ENCODE measurements around the gene LRRC70. TPM values are rescaled to one million over a fixed set of nuclear protein-coding genes. Genes with fewer than 3 reads are reported as not detected.

The LRRC70 gene
- total RNA-seq, 6 donors from 2014 or later: 0.89 to 4.8 (median 3.5) TPM

DNA sequence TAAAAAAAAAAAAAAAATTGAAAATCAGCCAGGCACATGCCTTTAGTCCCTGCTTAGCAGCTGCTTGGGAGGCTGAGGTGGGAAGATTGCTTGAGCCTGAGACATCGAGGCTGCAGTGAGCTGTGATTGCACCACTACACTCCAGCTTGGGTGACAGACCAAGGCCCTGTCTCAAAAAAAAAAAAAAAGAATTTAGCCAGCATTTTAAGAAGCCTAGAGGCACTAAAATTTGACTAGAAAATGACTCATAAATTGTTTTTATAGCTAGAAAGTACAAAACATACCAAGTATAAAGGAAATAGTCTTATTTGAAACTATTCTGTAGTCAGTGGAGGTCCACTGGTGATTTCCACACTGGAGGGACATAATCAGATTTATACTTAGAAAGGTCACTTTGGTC lies 17.5 kb downstream of the LRRC70 start:
- WGBS, 2 donors: 83 to 84% methylated on average over 1 of the region's 1 CpG

DNA sequence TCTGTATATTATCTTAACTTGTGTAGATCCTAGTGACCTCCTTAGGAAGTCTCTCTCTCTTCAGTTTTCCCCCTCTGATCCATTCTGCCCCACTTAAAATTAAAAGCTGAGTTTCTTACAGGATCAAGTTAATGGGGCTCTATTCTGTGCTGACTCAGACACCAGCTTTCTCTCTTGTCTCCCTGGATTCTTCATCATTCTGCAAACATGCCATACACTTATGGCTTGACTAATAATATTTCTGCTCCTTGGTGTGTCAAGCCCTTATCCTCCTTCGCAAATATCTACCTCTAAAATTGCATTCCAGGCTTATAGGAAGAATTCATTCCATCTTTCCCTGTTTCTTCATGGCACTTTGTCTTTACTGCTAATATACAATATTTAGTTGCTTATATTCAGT lies 18.1 kb downstream of the LRRC70 start:
- peaks cover 0 to 16% (median 2%) of the 10 kb centered on the region in 4 donors for H3K36me3 ChIP-seq
- no peak overlapping the region for H3K27ac ChIP-seq
- H3K27me3 ChIP-seq: no peaks in the 10 kb centered on the region
- TF ChIP-seq POLR2AphosphoS5 (IDR thresholded peaks at IDR 0.05): no peak
- no peak for ATAC-seq (ENCODE audit: low FRiP score in 2 of 2)
- DNase-seq: no peak
- no peak overlapping the region for H3K4me3 ChIP-seq
- 88 to 93% methylated on average over 1 of the region's 1 CpG for WGBS, 2 donors
- H3K9me3 ChIP-seq: no peaks in the 10 kb centered on the region
- H3K4me1 ChIP-seq: no peaks in the 10 kb centered on the region

More for the DNA sequence above, 17.5 kb downstream of the LRRC70 start:
- no peak for DNase-seq
- Histone ChIP-seq H3K27me3 (no peaks in the 10 kb centered on the region), H3K4me1 (no peaks in the 10 kb centered on the region), H3K27ac (no peak overlapping the region), H3K4me3 (no peak overlapping the region), H3K9me3 (no peaks in the 10 kb centered on the region), H3K36me3 (peaks cover 0 to 20% (median 3%) of the 10 kb centered on the region in 4 donors)
- TF ChIP-seq EP300 (IDR thresholded peaks at IDR 0.05) (no peak), POLR2AphosphoS5 (IDR thresholded peaks at IDR 0.05) (no peak), POLR2A (IDR thresholded peaks at IDR 0.05) (no peak)
- TF ChIP-seq, protein P1, sequence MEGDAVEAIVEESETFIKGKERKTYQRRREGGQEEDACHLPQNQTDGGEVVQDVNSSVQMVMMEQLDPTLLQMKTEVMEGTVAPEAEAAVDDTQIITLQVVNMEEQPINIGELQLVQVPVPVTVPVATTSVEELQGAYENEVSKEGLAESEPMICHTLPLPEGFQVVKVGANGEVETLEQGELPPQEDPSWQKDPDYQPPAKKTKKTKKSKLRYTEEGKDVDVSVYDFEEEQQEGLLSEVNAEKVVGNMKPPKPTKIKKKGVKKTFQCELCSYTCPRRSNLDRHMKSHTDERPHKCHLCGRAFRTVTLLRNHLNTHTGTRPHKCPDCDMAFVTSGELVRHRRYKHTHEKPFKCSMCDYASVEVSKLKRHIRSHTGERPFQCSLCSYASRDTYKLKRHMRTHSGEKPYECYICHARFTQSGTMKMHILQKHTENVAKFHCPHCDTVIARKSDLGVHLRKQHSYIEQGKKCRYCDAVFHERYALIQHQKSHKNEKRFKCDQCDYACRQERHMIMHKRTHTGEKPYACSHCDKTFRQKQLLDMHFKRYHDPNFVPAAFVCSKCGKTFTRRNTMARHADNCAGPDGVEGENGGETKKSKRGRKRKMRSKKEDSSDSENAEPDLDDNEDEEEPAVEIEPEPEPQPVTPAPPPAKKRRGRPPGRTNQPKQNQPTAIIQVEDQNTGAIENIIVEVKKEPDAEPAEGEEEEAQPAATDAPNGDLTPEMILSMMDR (IDR thresholded peaks at IDR 0.05): no peak
- no peak for ATAC-seq (ENCODE audit: low FRiP score in 2 of 2)

DNA sequence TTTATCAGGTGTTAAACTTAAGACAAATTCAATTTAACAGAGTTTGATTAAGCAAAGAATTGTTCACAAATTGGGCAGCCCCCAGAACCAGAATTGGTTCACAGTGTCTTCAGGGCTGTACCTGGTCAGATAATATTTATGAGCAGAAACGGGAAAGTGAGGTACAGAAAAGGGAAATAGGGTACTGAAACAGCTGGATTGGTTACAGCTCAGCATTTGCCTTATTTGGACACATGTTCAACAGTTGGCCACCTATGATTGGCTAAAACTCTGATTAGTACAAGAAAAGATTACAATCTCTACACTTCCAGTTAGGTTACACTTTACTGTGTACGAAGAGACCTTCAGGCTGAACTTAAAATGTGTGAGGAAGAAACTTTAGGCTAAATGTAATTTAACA lies 18.7 kb downstream of the LRRC70 start:
- no peak for TF ChIP-seq EP300 (IDR thresholded peaks at IDR 0.05)
- no peak for TF ChIP-seq POLR2A (IDR thresholded peaks at IDR 0.05)
- Histone ChIP-seq H3K27ac (no peak overlapping the region), H3K4me3 (no peak overlapping the region), H3K36me3 (peaks cover 0 to 10% (median 0%) of the 10 kb centered on the region in 4 donors), H3K27me3 (no peaks in the 10 kb centered on the region), H3K4me1 (no peaks in the 10 kb centered on the region), H3K9me3 (no peaks in the 10 kb centered on the region)
- WGBS, 2 donors: 86 to 90% methylated on average over 2 of the region's 2 CpGs
- no peak for DNase-seq
- ATAC-seq (ENCODE audit: low FRiP score in 2 of 2): no peak

DNA sequence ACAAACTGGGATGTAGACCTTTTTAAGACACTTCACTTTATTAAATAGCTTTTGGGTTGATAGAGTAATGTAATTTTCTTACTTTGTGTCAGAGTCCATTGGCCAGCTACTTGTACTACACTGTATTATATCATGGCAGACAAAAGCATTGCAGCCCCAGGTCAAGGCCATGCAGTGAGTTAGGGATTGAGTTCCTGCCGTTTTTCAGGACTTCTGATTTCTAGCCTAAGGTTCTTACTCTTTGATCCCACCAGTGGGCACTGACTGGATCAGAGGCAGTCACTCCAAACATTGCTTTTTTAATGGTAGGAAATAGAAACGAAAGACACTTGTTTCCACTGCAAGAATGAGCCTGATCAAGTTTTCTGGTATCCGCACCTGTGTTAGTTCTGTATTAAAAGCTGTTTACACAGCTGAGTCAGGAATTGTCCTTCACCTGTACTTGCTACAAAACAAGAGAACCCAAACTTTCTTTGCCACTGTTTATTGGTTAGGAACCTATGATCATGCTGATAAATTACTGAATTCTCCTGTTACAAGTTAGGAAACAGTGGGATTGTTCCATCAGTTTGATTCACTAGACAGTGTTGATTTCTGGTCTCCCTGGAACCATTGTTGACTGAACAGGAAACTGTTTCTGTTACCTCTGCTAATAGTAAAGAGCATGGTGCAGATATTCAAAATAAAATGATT lies 22.1 kb downstream of the LRRC70 start:
- H3K4me1 ChIP-seq: no peaks in the 10 kb centered on the region
- H3K4me3 ChIP-seq: no peak overlapping the region
- 55 to 58% methylated on average over 3 of the region's 3 CpGs for WGBS, 2 donors
- H3K27ac ChIP-seq: no peak overlapping the region
- no peaks in the 10 kb centered on the region for H3K9me3 ChIP-seq
- DNase-seq: no peak
- no peaks in the 10 kb centered on the region for H3K27me3 ChIP-seq
- TF ChIP-seq, protein P1 (IDR thresholded peaks at IDR 0.05): no peak
- no peak for TF ChIP-seq EP300 (IDR thresholded peaks at IDR 0.05)
- TF ChIP-seq POLR2AphosphoS5 (IDR thresholded peaks at IDR 0.05): no peak
- TF ChIP-seq POLR2A (IDR thresholded peaks at IDR 0.05): no peak
- H3K36me3 ChIP-seq: no peaks in the 10 kb centered on the region
- no peak for ATAC-seq (ENCODE audit: low FRiP score in 2 of 2)

DNA sequence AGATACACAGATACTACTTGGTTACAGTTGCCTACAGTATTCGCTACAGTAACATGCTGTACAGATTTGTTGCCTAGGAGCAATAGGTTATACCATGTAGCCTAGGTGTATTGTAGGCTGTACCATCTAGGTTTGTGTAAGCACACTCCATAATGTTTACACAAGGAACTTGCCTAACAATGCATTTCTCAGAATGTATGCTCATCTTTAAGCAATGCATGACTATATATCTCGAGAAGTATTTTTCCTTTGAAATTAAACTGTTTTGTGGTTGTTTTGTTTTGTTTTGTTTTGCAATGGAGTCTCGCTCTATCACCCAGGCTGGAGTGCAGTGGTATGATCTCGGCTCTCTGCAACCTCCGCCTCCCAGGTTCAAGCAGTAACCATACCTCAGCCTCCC lies 25.3 kb downstream of the LRRC70 start:
- TF ChIP-seq EP300 (IDR thresholded peaks at IDR 0.05) (no peak), POLR2A (IDR thresholded peaks at IDR 0.05) (no peak), POLR2AphosphoS5 (IDR thresholded peaks at IDR 0.05) (no peak)
- TF ChIP-seq, protein P1 (IDR thresholded peaks at IDR 0.05): no peak

DNA sequence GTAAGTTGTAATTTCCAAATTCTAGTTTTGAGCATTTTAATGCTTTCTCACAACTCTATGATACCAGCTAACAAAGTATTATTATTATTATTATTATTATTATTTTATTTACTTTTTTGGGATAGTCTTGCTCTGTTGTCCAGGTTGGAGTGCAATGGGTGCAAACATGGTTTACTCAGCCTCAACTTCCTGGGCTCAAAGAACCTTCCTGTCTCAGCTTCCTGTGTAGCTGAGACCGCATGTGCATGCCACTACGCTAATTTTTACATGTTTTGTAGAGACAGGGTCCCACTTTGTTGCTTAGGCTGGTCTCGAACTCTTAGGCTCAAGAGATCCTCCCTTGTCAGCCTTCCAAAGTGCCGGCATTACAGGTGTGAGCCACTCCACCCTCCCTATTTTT lies 27.0 kb downstream of the LRRC70 start:
- no peak for DNase-seq
- ATAC-seq (ENCODE audit: low FRiP score in 2 of 2): no peak
- Histone ChIP-seq H3K27ac (no peak overlapping the region), H3K4me3 (no peak overlapping the region), H3K36me3 (peaks cover 0 to 4% (median 0%) of the 10 kb centered on the region in 4 donors), H3K4me1 (no peaks in the 10 kb centered on the region), H3K9me3 (no peaks in the 10 kb centered on the region), H3K27me3 (no peaks in the 10 kb centered on the region)
- WGBS, 2 donors: 97% methylated on average over 4 of the region's 4 CpGs
- TF ChIP-seq POLR2A (IDR thresholded peaks at IDR 0.05) (no peak), POLR2AphosphoS5 (IDR thresholded peaks at IDR 0.05) (no peak)

More for the DNA sequence above, 25.3 kb downstream of the LRRC70 start:
- no peak overlapping the region for H3K27ac ChIP-seq
- no peaks in the 10 kb centered on the region for H3K36me3 ChIP-seq
- no peaks in the 10 kb centered on the region for H3K9me3 ChIP-seq
- no peaks in the 10 kb centered on the region for H3K27me3 ChIP-seq
- DNase-seq (no peak), ATAC-seq (ENCODE audit: low FRiP score in 2 of 2) (no peak)
- no peaks in the 10 kb centered on the region for H3K4me1 ChIP-seq
- H3K4me3 ChIP-seq: no peak overlapping the region
- 96 to 99% methylated on average over 5 of the region's 5 CpGs for WGBS, 2 donors

Measured in upper lobe of left lung (tissue), 6 donors.